Superior temporal gyrus (tissue), 1 donor: ENCODE measurements around the gene NRTN.

Experiments
- DNase-seq: peaks from one replicate; pipeline ENCODE4 v3.0.0-alpha.2; 2016; ENCODE audit errors: extremely low spot score

NRTN gene

GRCh38 chr19:5790559-5791520 lies 14.0 kb upstream of the NRTN start, which contains the start of gene DUS3L:
Gene DUS3L (minus strand): TSS chr19:5791163. CDS start chr19:5791141, 22 bp downstream.
- DNase-seq, result peak; percentile 99

- DNase-seq, result no peak
Measured at GRCh38 chr19:5792224-5792623, 12.6 kb upstream of the NRTN start.

- no peak for DNase-seq
Measured at GRCh38 chr19:5793188-5793587, 11.7 kb upstream of the NRTN start.

GRCh38 chr19:5795382-5795919 lies 9.4 kb upstream of the NRTN start:
- no peak for DNase-seq

- no peak for DNase-seq
Measured at GRCh38 chr19:5798244-5798643, 6.6 kb upstream of the NRTN start.

GRCh38 chr19:5799247-5800241 lies 5.3 kb upstream of the NRTN start:
- no peak for DNase-seq

- DNase-seq, result no peak
Measured at GRCh38 chr19:5800361-5801270, 4.3 kb upstream of the NRTN start.

- no peak for DNase-seq
Measured at GRCh38 chr19:5801796-5802619, 2.9 kb upstream of the NRTN start.

- no peak for DNase-seq
Measured at GRCh38 chr19:5803441-5803751, 1.5 kb upstream of the NRTN start.

- peak; percentile 15 for DNase-seq
Measured at GRCh38 chr19:5803752-5804515, 933 bp upstream of the NRTN start.

GRCh38 chr19:5805462-5806132 lies 730 bp downstream of the NRTN start:
- peak; percentile 10 for DNase-seq

GRCh38 chr19:5806133-5806489 lies 1.2 kb downstream of the NRTN start:
- no peak for DNase-seq

- no peak for DNase-seq
Measured at GRCh38 chr19:5806905-5807304, 2.0 kb downstream of the NRTN start.

GRCh38 chr19:5808120-5808816 lies 3.4 kb downstream of the NRTN start:
- no peak for DNase-seq

GRCh38 chr19:5809053-5809452 lies 4.2 kb downstream of the NRTN start:
- DNase-seq, result no peak

- DNase-seq, result no peak
Measured at GRCh38 chr19:5809469-5809868, 4.6 kb downstream of the NRTN start.

- DNase-seq, result no peak
Measured at GRCh38 chr19:5811117-5811516, 6.2 kb downstream of the NRTN start.

GRCh38 chr19:5814123-5814851 lies 9.4 kb downstream of the NRTN start:
- DNase-seq, result no peak
